ENCODE results near the gene RUVBL1.

GRCh38 chr3:128127236-128127635 is 3.6 kb upstream of the RUVBL1 start:
- TF ChIP-seq EZH2 (IDR thresholded peaks at IDR 0.05; ENCODE audit: borderline replicate concordance), result no peak
- no peak for TF ChIP-seq CTCF (IDR thresholded peaks at IDR 0.05; ENCODE audit: poor library complexity)

All from hepatocyte (in vitro differentiated cells).